Stimulated activated CD4-positive, alpha-beta T cell treated with anti-CD3 and anti-CD28 coated beads, Interleukin-12 subunit alpha, Interleukin-12 subunit beta, amount 100 ng/mL, for 48 hours (primary cell): ENCODE data around the gene POC1A.
"Not testable (repeated sequence)": the region's sequence is repeated elsewhere in the genome, so short reads cannot be mapped to it uniquely, and the experiment has no call there.

Experiments
- DNase-seq, 3 donors: peaks; one replicate each; pipeline ENCODE4 v3.0.0-alpha.2; 2020; ENCODE audit warnings: low read depth in 2 of 3, low spot score in 1 of 3

The POC1A gene

GRCh38 chr3:52184690-52185089, 30.5 kb upstream of the POC1A start:
- DNase-seq: no peak

- DNase-seq: no peak
These were observed 29.7 kb upstream of the POC1A start for GRCh38 chr3:52183786-52184445.

- DNase-seq: no peak
These were observed 28.5 kb upstream of the POC1A start for GRCh38 chr3:52182691-52183090.

DNA sequence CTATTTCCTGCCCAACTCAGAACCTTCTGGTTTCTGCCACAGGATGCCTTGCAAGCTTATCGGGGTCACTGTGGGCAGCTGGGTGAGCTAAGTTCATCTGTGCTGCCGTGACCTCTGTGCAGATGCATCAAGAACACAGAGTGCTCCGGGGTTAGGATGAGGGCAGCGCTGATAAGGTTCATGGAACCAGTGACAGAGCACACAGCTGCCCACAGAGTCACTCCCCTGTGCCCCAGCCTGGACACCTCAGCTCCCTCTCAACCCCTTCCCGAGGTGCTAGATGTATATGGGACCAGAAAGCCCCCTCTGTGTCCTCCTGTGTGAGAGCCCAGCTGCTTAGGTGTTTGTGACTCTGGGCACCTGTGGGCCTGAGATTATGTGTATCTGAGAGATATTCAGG, 28.0 kb upstream of the POC1A start:
- DNase-seq: no peak

GRCh38 chr3:52181543-52181942, 27.3 kb upstream of the POC1A start:
- DNase-seq: no peak

DNA sequence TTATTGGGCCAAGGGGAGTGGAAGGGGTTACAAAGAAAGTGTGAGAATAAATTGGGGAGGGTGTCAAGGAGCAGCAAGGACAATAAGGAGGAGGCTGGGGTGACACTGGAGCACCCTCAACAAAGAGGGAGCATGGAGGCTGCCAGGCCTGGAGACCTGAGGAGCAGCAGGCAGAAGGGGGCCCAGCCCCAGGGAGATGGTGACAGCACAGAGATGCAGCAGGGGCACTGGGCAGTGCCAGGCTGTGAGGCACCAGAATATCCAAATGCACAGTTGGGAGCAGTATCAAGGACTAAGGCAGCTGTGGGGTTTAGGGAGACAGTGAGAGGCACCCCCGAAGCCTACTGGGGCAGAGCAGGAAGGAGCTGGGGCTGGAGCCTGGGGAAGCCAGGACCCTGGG, 24.3 kb upstream of the POC1A start:
- DNase-seq: no peak

- DNase-seq: not testable (repeated sequence)
These were observed 23.9 kb upstream of the POC1A start for GRCh38 chr3:52178126-52178525.

GRCh38 chr3:52177701-52178042, 23.4 kb upstream of the POC1A start:
- no peak for DNase-seq

GRCh38 chr3:52176951-52177700, 22.9 kb upstream of the POC1A start:
- no peak for DNase-seq

DNA sequence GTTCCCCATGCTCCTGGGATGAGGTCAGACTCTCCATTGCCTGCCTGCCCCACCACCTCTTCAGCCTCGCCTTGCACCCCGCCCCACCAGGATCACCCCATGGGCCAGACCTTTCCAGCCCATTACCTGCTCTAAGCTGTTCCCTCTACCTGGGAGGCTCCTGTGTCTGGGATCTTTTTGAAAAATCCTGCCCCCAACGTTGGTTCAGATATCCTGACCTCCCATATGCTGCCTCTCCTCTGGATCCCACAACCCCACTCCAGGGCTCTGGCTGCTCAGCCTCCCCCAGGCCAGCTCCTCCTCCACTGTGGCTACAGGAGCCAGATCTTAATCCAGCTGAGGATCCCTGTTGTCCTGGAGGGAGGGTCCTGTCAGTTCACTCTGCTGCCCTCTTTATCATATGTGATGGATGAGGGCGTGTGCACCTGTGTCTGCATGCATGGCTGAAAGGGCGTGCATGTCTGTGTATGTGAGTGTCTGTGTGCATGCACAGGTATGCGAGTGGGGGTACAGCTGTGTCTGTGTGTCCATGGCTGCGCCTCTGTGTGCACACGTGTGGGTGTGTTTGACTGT, 22.0 kb upstream of the POC1A start:
- DNase-seq: no peak

- no peak for DNase-seq
These were observed 21.4 kb upstream of the POC1A start for GRCh38 chr3:52175416-52176179.

- DNase-seq: no peak
These were observed 20.7 kb upstream of the POC1A start for GRCh38 chr3:52174896-52175295.

DNA sequence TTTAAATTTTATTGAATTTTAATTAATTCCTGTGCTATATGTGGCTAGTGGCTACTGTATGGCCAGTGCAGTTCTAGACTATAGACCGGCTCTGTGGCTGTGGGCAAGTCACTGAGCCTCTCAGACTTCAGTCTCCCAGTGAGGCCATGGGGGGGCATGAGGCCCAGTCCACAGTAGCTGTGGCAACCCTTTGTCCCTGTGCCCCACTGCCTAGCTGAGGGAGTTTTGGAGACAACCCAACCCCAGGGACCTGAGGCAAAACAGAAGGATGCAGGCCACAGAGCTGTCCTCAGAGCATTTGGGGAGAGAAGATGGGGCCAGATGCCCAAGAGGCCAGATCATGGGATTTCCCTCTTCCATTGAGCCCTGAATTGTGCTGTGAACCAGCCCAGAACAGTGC, 18.9 kb upstream of the POC1A start:
- DNase-seq: no peak

DNA sequence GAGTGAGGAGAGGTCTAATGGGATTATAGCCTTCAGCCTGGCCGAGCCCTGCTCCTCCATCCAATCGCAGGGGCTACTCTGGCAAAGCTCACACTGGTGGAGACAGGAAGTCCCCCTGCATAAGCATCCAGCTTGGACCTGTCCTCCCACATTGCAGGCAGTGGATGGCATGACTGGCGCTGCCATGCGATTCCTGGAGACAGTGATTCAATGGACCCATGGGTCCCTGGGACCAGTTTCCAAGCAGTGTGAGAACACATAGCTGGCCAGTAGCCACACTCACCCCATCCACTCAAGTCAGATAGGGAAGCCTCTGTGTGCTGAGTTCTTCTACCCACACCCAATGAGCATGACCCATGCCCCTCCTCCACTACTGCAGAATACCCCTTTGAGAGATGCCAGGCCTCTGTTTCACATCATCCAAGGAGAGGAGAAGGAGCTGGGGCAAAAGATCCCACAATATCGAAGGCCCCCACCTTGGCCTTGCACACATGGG, 18.1 kb upstream of the POC1A start:
- no peak for DNase-seq

GRCh38 chr3:52171514-52172261, 17.5 kb upstream of the POC1A start:
- no peak for DNase-seq

DNA sequence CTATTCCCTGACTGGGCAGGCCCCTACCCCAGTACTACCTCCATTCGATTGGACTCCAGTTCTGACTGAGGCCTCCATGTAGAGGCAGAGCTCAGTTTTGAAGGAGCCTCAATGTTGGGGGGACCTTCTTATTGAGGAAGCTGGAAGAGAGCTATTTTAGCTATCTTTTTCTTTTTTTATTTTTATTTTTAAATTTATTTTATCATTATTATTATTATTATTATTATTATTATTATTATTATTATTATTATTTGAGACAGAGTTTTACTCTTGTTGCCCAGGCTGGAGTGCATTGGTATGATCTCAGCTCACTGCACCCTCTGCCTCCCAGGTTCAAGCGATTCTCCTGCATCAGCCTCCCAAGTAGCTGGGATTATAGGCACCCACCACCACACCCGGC, 16.0 kb upstream of the POC1A start:
- not testable (repeated sequence) for DNase-seq

DNA sequence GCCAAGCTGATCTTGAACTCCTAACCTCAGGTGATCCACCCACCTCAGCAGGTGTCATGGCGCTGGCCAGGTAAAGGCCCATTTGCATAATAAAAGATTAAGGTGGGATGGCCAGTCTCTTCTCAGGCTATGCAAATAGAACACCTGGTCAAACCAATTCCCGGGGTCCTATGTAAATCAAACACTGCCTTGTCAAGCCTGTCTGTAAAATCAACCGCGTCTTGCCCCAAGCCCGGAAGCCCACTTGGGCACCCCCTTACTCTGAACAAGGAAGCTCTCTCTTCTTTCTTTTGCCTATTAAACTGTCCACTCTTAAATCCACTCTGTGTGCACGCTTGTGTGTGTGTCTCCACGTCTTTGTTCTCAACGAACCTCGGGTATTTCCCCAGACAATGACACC, 13.0 kb upstream of the POC1A start:
- no peak for DNase-seq

- no peak for DNase-seq
These were observed 8.1 kb upstream of the POC1A start for GRCh38 chr3:52162250-52162872.

GRCh38 chr3:52159503-52159902, 5.3 kb upstream of the POC1A start:
- DNase-seq: no peak

DNA sequence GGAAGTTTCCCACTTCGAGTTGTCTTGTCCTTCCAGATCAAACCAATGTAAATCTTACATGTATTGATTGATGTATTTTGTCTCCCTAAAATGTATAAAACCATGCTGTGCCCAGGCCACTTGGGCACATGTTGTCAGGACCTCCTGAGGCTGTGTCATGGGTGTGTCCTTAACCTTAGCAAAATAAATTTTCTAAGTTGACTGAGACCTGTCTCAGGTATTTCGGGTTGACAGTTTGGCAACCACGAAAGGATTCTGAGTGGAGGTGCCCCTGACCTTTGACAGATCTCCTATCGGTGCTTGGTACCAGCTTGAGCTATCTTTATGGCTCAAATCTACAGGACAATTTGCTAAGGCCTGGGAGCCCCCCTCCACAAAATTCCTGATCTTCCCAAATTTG, 1.7 kb upstream of the POC1A start:
- no peak for DNase-seq
